IPS-18c (cell line): ENCODE measurements around the gene PLD3.
A peak's percentile ranks its signal among the peaks of the same experiment; 100 is the strongest.

Source experiments
- H3K4me3 ChIP-seq: 2 replicates; pipeline ENCODE4 v1.7.0; 2013; ENCODE audit warnings: low read depth, mild to moderate bottlenecking, low read length, moderate library complexity; ENCODE audit not compliant: insufficient read depth
- H3K9me3 ChIP-seq: one replicate; pipeline ENCODE4 v1.6.1; 2013; ENCODE audit warnings: mild to moderate bottlenecking, low read length, moderate library complexity; ENCODE audit not compliant: control insufficient read depth, insufficient read depth

PLD3 gene

GRCh38 chr19:40413291-40413845, 64.9 kb downstream of the PLD3 start, which contains the start of gene PRX:
Gene PRX (minus strand): TSS chr19:40413378. CDS start chr19:40407932, 5,446 bp downstream.
- peak within 1 kb of the TSS; percentile 28; the same call in 1 of the 2 replicates for H3K4me3 ChIP-seq
- H3K9me3 ChIP-seq = no peaks in the 10 kb centered on the region

- Histone ChIP-seq H3K4me3 (no peak overlapping the region), H3K9me3 (no peaks in the 10 kb centered on the region)
These were observed 66.3 kb downstream of the PLD3 start for GRCh38 chr19:40414542-40415535.

- Histone ChIP-seq H3K9me3 (no peaks in the 10 kb centered on the region), H3K4me3 (no peak overlapping the region)
These were observed 67.3 kb downstream of the PLD3 start for GRCh38 chr19:40415768-40416167.

GRCh38 chr19:40416918-40417642, 68.6 kb downstream of the PLD3 start:
- no peak overlapping the region for H3K4me3 ChIP-seq
- no peaks in the 10 kb centered on the region for H3K9me3 ChIP-seq

- no peak overlapping the region for H3K4me3 ChIP-seq
These were observed 69.1 kb downstream of the PLD3 start for GRCh38 chr19:40417643-40417981.

GRCh38 chr19:40418040-40418439, 69.5 kb downstream of the PLD3 start:
- H3K9me3 ChIP-seq = no peaks in the 10 kb centered on the region
- H3K4me3 ChIP-seq = no peak overlapping the region

More at GRCh38 chr19:40417643-40417981, 69.1 kb downstream of the PLD3 start:
- H3K9me3 ChIP-seq = no peaks in the 10 kb centered on the region

GRCh38 chr19:40419066-40419612, 70.6 kb downstream of the PLD3 start:
- Histone ChIP-seq H3K4me3 (no peak overlapping the region), H3K9me3 (no peaks in the 10 kb centered on the region)

GRCh38 chr19:40419780-40420179, 71.3 kb downstream of the PLD3 start:
- H3K9me3 ChIP-seq = no peaks in the 10 kb centered on the region
- no peak overlapping the region for H3K4me3 ChIP-seq

- Histone ChIP-seq H3K4me3 (peak overlapping the region; percentile 81; the same call in 1 of the 2 replicates), H3K9me3 (no peaks in the 10 kb centered on the region)
These were observed 71.9 kb downstream of the PLD3 start for GRCh38 chr19:40420451-40420765.

GRCh38 chr19:40420766-40421765, 72.6 kb downstream of the PLD3 start:
- Histone ChIP-seq H3K9me3 (no peaks in the 10 kb centered on the region), H3K4me3 (peak overlapping the region; percentile 81)

GRCh38 chr19:40421993-40422747, 73.7 kb downstream of the PLD3 start:
- Histone ChIP-seq H3K9me3 (peaks cover 4% of the 10 kb centered on the region), H3K4me3 (no peak overlapping the region; the same call in 1 of the 2 replicates)

GRCh38 chr19:40422748-40423566, 74.5 kb downstream of the PLD3 start:
- Histone ChIP-seq H3K9me3 (peaks cover 4% of the 10 kb centered on the region), H3K4me3 (no peak overlapping the region; the same call in 1 of the 2 replicates)

GRCh38 chr19:40423938-40424337, 75.4 kb downstream of the PLD3 start:
- Histone ChIP-seq H3K4me3 (no peak overlapping the region), H3K9me3 (peaks cover 4% of the 10 kb centered on the region)

GRCh38 chr19:40424637-40425449, 76.3 kb downstream of the PLD3 start:
- Histone ChIP-seq H3K4me3 (peak overlapping the region; percentile 83), H3K9me3 (peaks cover 4% of the 10 kb centered on the region)
